HK-2 (cell line): ENCODE results near the gene BLOC1S5.
"Not testable (repeated sequence)": the region's sequence is repeated elsewhere in the genome, so short reads cannot be mapped to it uniquely, and the experiment has no call there.

Experiments used
- DNase-seq: peaks from one replicate; pipeline ENCODE4 v3.0.0-alpha.2; 2018; ENCODE audit not compliant: unreplicated experiment

BLOC1S5 gene

GRCh38 chr6:8041913-8042583 lies 22.1 kb downstream of the BLOC1S5 start:
- no peak for DNase-seq

GRCh38 chr6:8034107-8034506 lies 30.1 kb downstream of the BLOC1S5 start:
- not testable (repeated sequence) for DNase-seq

DNA sequence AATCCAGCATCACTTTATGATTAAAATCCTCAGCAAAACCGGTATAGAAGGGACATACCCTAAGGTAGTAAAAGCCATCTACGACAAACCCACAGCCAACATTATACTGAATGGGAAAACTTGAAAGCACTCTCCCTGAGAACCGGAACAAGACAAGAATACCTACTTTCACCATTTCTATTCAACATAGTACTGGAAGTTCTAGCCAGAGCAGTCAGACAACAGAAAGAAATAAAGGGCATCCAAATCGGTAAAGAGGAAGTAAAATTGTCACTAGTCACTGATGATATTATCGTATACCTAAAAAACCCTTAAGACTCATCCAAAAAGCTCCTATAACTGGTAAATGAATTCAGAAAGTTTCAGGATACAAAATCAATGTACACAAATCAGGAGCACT lies 33.3 kb downstream of the BLOC1S5 start:
- DNase-seq, result no peak

DNA sequence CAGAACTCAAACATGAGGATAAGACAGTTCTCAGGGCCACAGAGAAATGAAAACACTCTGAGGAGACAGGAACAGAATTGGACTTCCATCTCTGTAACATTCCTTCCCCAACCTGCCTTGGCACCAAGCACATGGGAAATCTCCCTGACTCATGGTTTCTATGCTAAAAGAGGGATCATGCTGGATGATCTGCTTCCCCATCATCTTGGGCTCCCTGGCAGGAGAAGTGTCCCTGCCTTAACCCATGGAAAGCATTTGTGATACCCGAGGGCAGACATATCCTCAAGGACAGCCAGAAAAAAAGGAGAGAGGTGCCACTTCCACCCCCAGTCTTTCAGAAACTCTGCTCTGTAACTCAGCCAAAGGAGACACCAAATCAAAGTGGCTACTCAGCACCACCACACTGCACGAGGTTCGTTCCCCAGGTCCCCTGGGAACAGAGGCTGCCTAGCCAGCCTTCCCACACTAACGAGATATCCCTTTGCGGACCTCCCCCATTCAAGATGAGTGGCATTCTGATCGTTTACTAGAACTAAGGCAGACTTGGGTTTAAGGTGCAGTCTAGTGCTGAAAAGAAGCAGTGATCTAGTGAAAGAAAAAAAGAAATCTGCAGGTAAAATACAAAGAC lies 34.8 kb downstream of the BLOC1S5 start:
- no peak for DNase-seq

- no peak for DNase-seq
Measured at GRCh38 chr6:8027965-8028651, 36.1 kb downstream of the BLOC1S5 start.

DNA sequence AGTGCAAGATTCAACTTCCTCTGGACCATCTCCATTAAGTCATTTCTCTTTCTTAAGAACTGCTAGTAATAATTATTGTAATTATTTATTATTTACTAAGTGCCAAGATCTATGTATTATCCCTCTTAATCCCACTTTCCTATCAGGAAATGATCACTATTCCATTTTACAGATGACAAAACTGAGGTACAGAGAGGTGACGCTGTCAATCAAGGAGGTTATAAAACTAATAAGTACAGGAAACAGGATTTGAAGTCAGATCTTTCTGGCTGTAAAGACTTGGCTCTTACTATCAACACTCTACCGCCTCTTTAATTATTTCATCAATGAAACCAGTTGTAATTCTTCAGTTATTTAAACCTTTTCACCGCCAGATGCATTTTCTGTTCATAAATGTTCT lies 37.4 kb downstream of the BLOC1S5 start:
- DNase-seq, result no peak

GRCh38 chr6:8025191-8025590 lies 39.0 kb downstream of the BLOC1S5 start:
- no peak for DNase-seq

DNA sequence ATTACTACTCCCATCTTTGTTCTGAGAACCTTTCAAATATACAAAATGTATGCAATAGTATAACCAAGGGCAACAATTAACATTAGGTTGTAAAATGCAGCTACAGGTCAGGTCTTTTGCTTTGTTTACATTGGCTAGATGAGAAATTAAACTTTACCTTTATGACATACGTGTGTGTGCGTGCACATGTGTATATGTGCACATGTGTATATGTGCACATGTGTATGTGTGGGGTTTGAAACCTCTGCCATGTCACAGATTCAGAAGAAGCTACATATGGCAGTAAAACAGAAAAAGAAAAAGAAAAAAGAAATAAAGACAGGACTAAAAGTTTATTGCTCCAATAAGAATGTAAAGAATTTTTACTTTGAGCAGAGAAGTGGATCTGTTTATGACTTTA lies 40.6 kb downstream of the BLOC1S5 start:
- no peak for DNase-seq

DNA sequence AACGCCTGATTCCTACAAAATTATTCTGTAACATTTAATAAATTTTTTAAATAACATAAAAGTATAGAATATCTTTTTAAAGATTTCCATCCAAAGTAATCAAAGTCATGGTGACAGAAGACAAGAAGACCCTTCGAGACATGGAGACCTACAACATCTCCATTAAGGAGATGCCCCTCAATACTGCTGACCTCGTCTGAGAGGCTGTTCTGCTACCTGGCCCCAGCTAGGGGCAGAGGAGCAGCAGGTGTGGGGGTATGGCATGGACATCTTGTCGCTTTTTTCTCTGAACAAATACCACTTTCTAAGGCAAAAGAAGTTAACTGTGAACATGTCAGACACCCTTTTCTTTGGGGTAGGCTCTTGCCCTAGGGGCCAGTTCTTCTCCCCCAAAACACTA lies 44.1 kb downstream of the BLOC1S5 start:
- no peak for DNase-seq

DNA sequence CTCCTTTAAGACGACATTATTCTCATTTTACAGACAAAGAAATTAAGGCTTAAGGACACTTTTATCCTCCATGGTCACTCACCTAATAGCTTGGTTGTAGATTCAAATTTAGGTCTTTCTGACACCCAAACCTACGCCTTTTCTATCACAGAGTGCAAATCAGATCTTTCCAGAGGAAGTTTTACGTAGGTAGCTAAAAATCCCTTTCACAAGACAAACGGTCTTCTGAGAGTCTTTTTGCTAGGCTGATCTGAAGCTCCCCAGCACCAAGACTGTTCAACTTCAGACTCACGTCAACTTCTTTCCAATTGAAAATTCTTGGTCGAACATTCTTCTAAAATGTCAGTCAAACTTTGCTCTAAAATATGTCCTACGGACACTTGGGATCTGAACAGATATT lies 46.5 kb downstream of the BLOC1S5 start:
- no peak for DNase-seq

DNA sequence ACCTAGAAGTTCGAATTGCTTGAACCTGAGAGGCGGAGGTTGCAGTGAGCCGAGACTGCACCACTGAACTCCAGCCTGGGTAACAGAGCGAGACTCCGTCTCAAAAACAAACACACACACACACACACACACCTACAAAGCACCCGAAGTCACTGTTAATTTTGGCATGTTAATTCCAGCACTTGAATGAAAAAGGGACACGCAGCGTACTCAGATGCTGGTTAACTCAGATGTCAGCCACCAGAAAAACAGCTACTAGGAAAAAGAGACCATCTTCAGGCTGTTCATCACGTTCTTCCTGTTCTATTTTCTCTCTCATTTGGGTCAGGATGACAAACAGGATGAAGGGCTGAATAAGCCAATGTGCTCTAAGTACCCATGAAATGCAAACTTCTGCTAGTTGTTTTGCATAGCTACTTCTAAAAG lies 46.9 kb downstream of the BLOC1S5 start:
- no peak for DNase-seq

GRCh38 chr6:8014947-8015346 lies 49.2 kb downstream of the BLOC1S5 start:
- no peak for DNase-seq

- DNase-seq, result no peak
Measured at GRCh38 chr6:8013763-8014162, 50.4 kb downstream of the BLOC1S5 start.

GRCh38 chr6:8006208-8006607 lies 58.0 kb downstream of the BLOC1S5 start:
- no peak for DNase-seq

- no peak for DNase-seq
Measured at GRCh38 chr6:8005136-8005535, 59.1 kb downstream of the BLOC1S5 start.

GRCh38 chr6:8000636-8001035 lies 63.6 kb downstream of the BLOC1S5 start:
- no peak for DNase-seq

GRCh38 chr6:8000188-8000596 lies 64.0 kb downstream of the BLOC1S5 start:
- DNase-seq, result no peak

- DNase-seq, result no peak
Measured at GRCh38 chr6:7999201-7999600, 65.0 kb downstream of the BLOC1S5 start.

DNA sequence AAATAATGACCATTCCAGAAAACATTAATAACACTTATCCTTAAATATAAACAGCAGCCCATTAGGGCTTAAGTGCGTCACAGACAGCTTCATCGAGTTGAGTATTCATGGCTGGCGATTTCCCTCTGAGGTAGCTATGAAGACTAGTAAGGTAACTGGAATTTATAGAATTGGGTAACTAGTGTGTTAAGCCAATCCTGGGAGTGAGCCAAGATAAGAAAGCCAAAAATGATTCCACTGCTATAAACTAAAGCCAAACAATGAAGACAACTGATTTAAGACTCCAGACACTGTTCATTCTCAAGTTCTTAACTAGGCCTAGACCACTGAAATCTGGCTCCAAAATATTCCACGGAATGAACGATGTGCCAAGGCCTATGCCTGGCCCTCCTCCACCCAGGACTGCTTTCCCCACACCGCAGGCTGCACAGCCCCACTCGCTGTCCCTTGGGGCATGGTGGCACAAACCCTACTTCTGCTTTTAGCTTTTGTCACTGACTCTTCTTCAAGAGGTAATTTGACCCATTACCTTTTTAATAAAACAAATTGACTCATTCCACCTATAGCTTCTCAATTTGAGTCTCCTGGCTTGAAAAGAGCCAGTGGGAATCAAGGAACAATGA lies 66.0 kb downstream of the BLOC1S5 start:
- DNase-seq, result no peak

DNA sequence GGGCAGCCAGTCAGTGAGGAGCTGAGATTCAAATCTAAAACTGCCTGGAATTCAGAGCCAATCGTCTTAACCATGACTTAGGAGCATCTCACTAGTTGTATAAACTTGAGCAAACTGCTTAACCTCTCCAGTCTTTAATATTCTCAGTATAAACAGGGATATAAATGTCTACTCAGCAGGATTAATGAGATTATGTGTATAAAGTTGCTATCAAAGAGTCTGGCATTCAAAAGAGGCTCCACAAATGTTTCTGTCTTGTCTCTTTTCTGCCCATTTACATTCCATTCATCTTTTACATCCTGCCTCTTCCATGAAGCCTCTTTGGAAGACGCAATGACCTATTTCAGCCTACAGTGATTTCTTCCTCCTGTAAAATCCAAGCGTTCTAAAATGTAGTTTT lies 66.9 kb downstream of the BLOC1S5 start:
- no peak for DNase-seq

GRCh38 chr6:7996538-7997111 lies 67.6 kb downstream of the BLOC1S5 start:
- no peak for DNase-seq

DNA sequence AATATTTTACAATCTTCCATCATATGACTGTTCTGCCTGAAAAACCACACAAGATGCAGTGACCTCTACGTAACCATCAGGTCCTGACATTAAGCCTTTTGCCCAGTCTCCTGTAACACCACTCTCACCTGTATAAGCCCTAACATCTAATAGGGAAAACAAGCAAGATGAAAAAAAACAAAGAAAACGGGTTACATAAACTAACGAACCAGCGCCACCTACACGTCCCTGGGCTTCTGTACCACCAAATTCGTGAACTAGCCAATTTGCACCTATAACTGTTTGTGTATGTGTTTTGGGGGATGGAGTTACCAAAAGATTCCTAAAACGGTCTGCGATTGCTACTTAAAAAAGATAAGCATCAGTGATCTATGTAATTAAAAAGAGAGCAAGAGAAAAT lies 70.2 kb downstream of the BLOC1S5 start:
- no peak for DNase-seq
